ENCODE measurements around the gene NLGN2.

DNA sequence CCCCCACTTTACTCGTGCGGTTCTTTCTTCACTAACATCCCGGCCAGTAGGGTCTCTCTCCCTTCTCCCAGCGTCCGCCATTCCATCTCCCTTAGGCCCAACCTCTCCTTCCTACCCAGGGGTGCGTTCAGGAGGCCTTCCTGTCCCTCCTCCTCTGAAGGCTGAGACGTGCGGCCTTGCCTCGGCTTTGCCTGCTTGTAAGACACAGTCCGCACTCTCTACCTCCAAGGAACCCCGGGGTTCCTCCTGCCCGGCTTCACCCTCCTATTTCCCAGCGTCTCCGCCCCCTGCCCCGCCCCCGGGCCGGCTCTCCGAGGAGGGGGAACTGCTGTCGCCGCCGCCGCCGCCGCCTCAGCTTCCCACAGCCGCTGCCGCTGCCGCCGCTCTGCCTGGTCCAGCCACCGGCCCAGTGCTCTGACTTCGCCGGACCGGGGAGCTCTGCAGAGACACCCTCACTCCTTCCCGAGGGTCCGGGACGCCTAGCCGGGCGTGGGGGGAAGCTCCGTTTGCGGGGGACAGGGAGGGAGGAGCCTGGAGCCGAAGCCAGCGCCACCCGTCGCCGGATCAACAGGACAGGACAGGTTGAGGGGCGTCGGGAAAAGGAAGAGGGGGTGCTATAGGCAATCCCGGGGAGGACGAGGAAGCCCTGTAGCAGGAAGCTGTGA lies 30.4 kb downstream of the NLGN2 start:
- TF ChIP-seq, protein P1, sequence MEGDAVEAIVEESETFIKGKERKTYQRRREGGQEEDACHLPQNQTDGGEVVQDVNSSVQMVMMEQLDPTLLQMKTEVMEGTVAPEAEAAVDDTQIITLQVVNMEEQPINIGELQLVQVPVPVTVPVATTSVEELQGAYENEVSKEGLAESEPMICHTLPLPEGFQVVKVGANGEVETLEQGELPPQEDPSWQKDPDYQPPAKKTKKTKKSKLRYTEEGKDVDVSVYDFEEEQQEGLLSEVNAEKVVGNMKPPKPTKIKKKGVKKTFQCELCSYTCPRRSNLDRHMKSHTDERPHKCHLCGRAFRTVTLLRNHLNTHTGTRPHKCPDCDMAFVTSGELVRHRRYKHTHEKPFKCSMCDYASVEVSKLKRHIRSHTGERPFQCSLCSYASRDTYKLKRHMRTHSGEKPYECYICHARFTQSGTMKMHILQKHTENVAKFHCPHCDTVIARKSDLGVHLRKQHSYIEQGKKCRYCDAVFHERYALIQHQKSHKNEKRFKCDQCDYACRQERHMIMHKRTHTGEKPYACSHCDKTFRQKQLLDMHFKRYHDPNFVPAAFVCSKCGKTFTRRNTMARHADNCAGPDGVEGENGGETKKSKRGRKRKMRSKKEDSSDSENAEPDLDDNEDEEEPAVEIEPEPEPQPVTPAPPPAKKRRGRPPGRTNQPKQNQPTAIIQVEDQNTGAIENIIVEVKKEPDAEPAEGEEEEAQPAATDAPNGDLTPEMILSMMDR (IDR thresholded peaks at IDR 0.05; ENCODE audit: poor library complexity), result no peak
- TF ChIP-seq EZH2 (IDR thresholded peaks at IDR 0.05; ENCODE audit: borderline replicate concordance), result no peak
- no peak for TF ChIP-seq EZH2phosphoT487 (IDR thresholded peaks at IDR 0.05; ENCODE audit: low read depth, severe bottlenecking, unreplicated experiment)
